ENCODE measurements around the gene AIMP1.

DNA sequence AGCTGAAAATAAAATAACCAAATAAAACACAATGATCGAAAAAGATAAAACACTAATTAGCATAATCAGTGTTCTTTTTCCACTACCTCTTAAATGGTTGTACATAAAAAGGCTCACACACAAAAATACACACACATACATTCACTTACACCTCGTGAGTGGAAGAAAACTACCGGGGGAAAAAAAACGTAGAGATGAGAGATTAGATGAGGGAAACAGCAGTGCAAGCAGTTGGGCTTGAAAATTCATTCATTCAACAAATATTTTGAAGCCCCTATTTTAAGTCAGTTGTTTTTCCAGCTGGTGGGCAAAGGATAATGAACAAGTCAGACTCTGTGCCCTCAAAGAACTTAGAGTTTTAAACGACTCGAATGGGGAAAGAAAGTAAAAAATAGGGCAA, 1.4 kb upstream of the AIMP1 start:
- TF ChIP-seq, protein P1, sequence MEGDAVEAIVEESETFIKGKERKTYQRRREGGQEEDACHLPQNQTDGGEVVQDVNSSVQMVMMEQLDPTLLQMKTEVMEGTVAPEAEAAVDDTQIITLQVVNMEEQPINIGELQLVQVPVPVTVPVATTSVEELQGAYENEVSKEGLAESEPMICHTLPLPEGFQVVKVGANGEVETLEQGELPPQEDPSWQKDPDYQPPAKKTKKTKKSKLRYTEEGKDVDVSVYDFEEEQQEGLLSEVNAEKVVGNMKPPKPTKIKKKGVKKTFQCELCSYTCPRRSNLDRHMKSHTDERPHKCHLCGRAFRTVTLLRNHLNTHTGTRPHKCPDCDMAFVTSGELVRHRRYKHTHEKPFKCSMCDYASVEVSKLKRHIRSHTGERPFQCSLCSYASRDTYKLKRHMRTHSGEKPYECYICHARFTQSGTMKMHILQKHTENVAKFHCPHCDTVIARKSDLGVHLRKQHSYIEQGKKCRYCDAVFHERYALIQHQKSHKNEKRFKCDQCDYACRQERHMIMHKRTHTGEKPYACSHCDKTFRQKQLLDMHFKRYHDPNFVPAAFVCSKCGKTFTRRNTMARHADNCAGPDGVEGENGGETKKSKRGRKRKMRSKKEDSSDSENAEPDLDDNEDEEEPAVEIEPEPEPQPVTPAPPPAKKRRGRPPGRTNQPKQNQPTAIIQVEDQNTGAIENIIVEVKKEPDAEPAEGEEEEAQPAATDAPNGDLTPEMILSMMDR (CRISPR knock-in tag; IDR thresholded peaks at IDR 0.05) = no peak
- no peak for TF ChIP-seq EZH2 (conservative IDR thresholded peaks at IDR 0.05; ENCODE audit: low read depth, low read length)
- TF ChIP-seq ZNF761 (CRISPR knock-in tag; conservative IDR thresholded peaks at IDR 0.05) = no peak
- TF ChIP-seq, protein P2, sequence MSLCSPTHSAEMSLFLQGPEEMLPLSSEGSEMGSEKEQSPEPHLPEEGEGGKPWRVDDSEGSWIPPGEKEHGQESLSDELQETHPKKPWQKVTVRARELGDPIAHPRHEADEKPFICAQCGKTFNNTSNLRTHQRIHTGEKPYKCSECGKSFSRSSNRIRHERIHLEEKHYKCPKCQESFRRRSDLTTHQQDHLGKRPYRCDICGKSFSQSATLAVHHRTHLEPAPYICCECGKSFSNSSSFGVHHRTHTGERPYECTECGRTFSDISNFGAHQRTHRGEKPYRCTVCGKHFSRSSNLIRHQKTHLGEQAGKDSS (CRISPR knock-in tag; IDR thresholded peaks at IDR 0.05; ENCODE audit: borderline replicate concordance, low read depth) = no peak
- no peak for TF ChIP-seq HMG20B (CRISPR knock-in tag; conservative IDR thresholded peaks at IDR 0.05)
- TF ChIP-seq, protein P3, sequence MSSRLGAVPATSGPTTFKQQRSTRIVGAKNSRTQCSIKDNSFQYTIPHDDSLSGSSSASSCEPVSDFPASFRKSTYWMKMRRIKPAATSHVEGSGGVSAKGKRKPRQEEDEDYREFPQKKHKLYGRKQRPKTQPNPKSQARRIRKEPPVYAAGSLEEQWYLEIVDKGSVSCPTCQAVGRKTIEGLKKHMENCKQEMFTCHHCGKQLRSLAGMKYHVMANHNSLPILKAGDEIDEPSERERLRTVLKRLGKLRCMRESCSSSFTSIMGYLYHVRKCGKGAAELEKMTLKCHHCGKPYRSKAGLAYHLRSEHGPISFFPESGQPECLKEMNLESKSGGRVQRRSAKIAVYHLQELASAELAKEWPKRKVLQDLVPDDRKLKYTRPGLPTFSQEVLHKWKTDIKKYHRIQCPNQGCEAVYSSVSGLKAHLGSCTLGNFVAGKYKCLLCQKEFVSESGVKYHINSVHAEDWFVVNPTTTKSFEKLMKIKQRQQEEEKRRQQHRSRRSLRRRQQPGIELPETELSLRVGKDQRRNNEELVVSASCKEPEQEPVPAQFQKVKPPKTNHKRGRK (CRISPR knock-in tag; IDR thresholded peaks at IDR 0.05) = no peak
- no peak for TF ChIP-seq KDM1A (CRISPR knock-in tag; IDR thresholded peaks at IDR 0.05)
- TF ChIP-seq SOX6 (IDR thresholded peaks at IDR 0.05) = no peak
- TF ChIP-seq SOX6 (CRISPR knock-in tag; IDR thresholded peaks at IDR 0.05) = no peak
- TF ChIP-seq, protein P4, sequence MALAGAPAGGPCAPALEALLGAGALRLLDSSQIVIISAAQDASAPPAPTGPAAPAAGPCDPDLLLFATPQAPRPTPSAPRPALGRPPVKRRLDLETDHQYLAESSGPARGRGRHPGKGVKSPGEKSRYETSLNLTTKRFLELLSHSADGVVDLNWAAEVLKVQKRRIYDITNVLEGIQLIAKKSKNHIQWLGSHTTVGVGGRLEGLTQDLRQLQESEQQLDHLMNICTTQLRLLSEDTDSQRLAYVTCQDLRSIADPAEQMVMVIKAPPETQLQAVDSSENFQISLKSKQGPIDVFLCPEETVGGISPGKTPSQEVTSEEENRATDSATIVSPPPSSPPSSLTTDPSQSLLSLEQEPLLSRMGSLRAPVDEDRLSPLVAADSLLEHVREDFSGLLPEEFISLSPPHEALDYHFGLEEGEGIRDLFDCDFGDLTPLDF (CRISPR knock-in tag; IDR thresholded peaks at IDR 0.05) = no peak

Measured in HepG2 (cell line).